ENCODE results near the gene ERCC6L2. TPM values are rescaled to one million over a fixed set of nuclear protein-coding genes. Genes with fewer than 3 reads are reported as not detected.
A peak's percentile ranks its signal among the peaks of the same experiment; 100 is the strongest.

Gene ERCC6L2
- total and polyA plus RNA-seq, 10 of the 15 experiments (the other 5 are each of a cell fraction or from before 2014, with no cell fraction given): 8.1 to 45.0 (median 22.6) TPM

DNA sequence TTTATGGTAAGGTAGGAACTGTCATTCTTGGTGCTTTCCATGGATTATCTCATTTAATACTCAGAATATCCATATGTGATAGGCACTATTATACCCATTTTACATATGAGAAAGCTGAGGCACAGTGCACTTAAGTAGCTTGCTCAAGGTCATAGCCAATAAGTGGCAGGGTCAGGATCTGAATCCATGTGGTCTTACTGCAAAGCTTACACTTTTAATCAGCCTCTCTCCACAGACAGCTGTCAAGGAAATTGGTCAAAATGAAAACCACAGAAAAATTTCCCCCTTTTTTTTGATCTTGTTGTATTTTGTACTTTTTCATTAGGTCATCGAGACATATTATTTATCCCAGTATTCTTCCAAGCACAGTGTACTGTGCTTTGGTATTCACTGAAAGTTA, 78.5 kb downstream of the ERCC6L2 start (continued):
- TF ChIP-seq, protein P1, sequence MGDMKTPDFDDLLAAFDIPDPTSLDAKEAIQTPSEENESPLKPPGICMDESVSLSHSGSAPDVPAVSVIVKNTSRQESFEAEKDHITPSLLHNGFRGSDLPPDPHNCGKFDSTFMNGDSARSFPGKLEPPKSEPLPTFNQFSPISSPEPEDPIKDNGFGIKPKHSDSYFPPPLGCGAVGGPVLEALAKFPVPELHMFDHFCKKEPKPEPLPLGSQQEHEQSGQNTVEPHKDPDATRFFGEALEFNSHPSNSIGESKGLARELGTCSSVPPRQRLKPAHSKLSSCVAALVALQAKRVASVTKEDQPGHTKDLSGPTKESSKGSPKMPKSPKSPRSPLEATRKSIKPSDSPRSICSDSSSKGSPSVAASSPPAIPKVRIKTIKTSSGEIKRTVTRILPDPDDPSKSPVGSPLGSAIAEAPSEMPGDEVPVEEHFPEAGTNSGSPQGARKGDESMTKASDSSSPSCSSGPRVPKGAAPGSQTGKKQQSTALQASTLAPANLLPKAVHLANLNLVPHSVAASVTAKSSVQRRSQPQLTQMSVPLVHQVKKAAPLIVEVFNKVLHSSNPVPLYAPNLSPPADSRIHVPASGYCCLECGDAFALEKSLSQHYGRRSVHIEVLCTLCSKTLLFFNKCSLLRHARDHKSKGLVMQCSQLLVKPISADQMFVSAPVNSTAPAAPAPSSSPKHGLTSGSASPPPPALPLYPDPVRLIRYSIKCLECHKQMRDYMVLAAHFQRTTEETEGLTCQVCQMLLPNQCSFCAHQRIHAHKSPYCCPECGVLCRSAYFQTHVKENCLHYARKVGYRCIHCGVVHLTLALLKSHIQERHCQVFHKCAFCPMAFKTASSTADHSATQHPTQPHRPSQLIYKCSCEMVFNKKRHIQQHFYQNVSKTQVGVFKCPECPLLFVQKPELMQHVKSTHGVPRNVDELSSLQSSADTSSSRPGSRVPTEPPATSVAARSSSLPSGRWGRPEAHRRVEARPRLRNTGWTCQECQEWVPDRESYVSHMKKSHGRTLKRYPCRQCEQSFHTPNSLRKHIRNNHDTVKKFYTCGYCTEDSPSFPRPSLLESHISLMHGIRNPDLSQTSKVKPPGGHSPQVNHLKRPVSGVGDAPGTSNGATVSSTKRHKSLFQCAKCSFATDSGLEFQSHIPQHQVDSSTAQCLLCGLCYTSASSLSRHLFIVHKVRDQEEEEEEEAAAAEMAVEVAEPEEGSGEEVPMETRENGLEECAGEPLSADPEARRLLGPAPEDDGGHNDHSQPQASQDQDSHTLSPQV (IDR thresholded peaks at IDR 0.05): no peak
- no peak for TF ChIP-seq ETV6 (conservative IDR thresholded peaks at IDR 0.05 in 1 of 2, IDR thresholded peaks at IDR 0.05 in 1 of 2; ENCODE audit: borderline replicate concordance in 1 of 2, low read depth in 1 of 2)
- peak; percentile 74 for TF ChIP-seq CBFB (IDR thresholded peaks at IDR 0.05; ENCODE audit: low read depth)
- TF ChIP-seq RAD51 (IDR thresholded peaks at IDR 0.05): no peak
- TF ChIP-seq, protein P2, sequence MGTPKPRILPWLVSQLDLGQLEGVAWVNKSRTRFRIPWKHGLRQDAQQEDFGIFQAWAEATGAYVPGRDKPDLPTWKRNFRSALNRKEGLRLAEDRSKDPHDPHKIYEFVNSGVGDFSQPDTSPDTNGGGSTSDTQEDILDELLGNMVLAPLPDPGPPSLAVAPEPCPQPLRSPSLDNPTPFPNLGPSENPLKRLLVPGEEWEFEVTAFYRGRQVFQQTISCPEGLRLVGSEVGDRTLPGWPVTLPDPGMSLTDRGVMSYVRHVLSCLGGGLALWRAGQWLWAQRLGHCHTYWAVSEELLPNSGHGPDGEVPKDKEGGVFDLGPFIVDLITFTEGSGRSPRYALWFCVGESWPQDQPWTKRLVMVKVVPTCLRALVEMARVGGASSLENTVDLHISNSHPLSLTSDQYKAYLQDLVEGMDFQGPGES (IDR thresholded peaks at IDR 0.05): no peak
- TF ChIP-seq HDAC2 (IDR thresholded peaks at IDR 0.05): no peak
- TF ChIP-seq SIX5 (IDR thresholded peaks at IDR 0.05; ENCODE audit: low read depth, low read length, severe bottlenecking): no peak
- TF ChIP-seq, protein P3, sequence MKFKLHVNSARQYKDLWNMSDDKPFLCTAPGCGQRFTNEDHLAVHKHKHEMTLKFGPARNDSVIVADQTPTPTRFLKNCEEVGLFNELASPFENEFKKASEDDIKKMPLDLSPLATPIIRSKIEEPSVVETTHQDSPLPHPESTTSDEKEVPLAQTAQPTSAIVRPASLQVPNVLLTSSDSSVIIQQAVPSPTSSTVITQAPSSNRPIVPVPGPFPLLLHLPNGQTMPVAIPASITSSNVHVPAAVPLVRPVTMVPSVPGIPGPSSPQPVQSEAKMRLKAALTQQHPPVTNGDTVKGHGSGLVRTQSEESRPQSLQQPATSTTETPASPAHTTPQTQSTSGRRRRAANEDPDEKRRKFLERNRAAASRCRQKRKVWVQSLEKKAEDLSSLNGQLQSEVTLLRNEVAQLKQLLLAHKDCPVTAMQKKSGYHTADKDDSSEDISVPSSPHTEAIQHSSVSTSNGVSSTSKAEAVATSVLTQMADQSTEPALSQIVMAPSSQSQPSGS (IDR thresholded peaks at IDR 0.05; ENCODE audit: low read length): peak; percentile 65
- no peak for TF ChIP-seq ZNF207 (IDR thresholded peaks at IDR 0.05; ENCODE audit: borderline replicate concordance)
- TF ChIP-seq CEBPB (IDR thresholded peaks at IDR 0.05; ENCODE audit: borderline replicate concordance in 1 of 2, low read depth in 2 of 2, low read length in 2 of 2): no peak
- TF ChIP-seq, protein P4, sequence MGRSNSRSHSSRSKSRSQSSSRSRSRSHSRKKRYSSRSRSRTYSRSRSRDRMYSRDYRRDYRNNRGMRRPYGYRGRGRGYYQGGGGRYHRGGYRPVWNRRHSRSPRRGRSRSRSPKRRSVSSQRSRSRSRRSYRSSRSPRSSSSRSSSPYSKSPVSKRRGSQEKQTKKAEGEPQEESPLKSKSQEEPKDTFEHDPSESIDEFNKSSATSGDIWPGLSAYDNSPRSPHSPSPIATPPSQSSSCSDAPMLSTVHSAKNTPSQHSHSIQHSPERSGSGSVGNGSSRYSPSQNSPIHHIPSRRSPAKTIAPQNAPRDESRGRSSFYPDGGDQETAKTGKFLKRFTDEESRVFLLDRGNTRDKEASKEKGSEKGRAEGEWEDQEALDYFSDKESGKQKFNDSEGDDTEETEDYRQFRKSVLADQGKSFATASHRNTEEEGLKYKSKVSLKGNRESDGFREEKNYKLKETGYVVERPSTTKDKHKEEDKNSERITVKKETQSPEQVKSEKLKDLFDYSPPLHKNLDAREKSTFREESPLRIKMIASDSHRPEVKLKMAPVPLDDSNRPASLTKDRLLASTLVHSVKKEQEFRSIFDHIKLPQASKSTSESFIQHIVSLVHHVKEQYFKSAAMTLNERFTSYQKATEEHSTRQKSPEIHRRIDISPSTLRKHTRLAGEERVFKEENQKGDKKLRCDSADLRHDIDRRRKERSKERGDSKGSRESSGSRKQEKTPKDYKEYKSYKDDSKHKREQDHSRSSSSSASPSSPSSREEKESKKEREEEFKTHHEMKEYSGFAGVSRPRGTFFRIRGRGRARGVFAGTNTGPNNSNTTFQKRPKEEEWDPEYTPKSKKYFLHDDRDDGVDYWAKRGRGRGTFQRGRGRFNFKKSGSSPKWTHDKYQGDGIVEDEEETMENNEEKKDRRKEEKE (IDR thresholded peaks at IDR 0.05): no peak
- no peak for TF ChIP-seq BMI1 (IDR thresholded peaks at IDR 0.05; ENCODE audit: borderline replicate concordance)
- peak; percentile 66; the same call in 1 of the 2 replicates for TF ChIP-seq BCL11A (IDR thresholded peaks at IDR 0.05; ENCODE audit: low read depth, low read length)
- no peak for TF ChIP-seq SMAD1 (IDR thresholded peaks at IDR 0.05; ENCODE audit: low read depth, partially characterized antibody)
- TF ChIP-seq, protein P5, sequence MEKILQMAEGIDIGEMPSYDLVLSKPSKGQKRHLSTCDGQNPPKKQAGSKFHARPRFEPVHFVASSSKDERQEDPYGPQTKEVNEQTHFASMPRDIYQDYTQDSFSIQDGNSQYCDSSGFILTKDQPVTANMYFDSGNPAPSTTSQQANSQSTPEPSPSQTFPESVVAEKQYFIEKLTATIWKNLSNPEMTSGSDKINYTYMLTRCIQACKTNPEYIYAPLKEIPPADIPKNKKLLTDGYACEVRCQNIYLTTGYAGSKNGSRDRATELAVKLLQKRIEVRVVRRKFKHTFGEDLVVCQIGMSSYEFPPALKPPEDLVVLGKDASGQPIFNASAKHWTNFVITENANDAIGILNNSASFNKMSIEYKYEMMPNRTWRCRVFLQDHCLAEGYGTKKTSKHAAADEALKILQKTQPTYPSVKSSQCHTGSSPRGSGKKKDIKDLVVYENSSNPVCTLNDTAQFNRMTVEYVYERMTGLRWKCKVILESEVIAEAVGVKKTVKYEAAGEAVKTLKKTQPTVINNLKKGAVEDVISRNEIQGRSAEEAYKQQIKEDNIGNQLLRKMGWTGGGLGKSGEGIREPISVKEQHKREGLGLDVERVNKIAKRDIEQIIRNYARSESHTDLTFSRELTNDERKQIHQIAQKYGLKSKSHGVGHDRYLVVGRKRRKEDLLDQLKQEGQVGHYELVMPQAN (conservative IDR thresholded peaks at IDR 0.05): 0 out of 2 replicates have a peak, but pooled peaks have one; percentile 50
- TF ChIP-seq RCOR1 (conservative IDR thresholded peaks at IDR 0.05; ENCODE audit: low read depth, low read length): no peak
- no peak for TF ChIP-seq TARDBP (IDR thresholded peaks at IDR 0.05; ENCODE audit: borderline replicate concordance)
- no peak for TF ChIP-seq ZSCAN29 (IDR thresholded peaks at IDR 0.05)
- no peak for TF ChIP-seq ZNF24 (IDR thresholded peaks at IDR 0.05)
- no peak for TF ChIP-seq FOXK2 (IDR thresholded peaks at IDR 0.05)

All from GM12878 (cell line).